ENCODE data around the gene OR10G8. TPM values are rescaled to one million over a fixed set of nuclear protein-coding genes. Genes with fewer than 3 reads are reported as not detected.
"Not testable (repeated sequence)": the region's sequence is repeated elsewhere in the genome, so short reads cannot be mapped to it uniquely, and the experiment has no call there.

Gene OR10G8, protein sequence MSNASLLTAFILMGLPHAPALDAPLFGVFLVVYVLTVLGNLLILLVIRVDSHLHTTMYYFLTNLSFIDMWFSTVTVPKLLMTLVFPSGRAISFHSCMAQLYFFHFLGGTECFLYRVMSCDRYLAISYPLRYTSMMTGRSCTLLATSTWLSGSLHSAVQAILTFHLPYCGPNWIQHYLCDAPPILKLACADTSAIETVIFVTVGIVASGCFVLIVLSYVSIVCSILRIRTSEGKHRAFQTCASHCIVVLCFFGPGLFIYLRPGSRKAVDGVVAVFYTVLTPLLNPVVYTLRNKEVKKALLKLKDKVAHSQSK
- total RNA-seq (not detected), polyA plus RNA-seq (not detected), total RNA-seq (0 reads per million in 6 experiments)

DNA sequence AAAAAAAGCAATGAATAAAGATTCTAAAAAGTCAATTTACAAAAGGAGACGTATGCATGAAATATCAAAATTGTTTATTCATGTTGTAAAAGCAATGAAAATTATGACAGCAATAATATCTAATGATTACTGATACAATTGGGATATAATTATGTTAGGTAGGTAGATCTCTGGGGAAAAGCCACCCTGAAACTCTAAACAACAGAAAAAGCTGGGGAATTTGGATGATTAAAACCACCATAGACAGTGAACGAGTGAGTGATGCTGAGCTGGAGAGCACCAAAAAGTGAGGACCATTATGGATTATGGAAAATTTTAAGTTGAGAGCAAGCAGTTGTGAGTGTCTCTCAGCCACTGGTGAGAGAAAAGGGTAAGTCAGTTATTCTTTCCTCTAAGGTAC, at the start of gene OR10G8:
OR10G8 (plus strand) TSS at position 301 of the 400 bp plus-strand sequence. CDS start 2,825 bp downstream, outside the sequence.
- H3K9me3 Mint-ChIP-seq = no peaks in the 10 kb centered on the region
- H3K27ac Mint-ChIP-seq = no peak within 1 kb of the TSS
- ATAC-seq = no peak
- POLR2A ChIA-PET = no interaction called here
- DNase-seq = no peak
- H3K4me3 Mint-ChIP-seq = no peak within 1 kb of the TSS
- H3K36me3 Mint-ChIP-seq = no peaks in the 10 kb centered on the region
- peaks cover 0 to 2% (median 0%) of the 10 kb centered on the region in 4 donors for H3K4me1 Mint-ChIP-seq
- peaks cover 0 to 6% (median 3%) of the 10 kb centered on the region in 5 donors for H3K27me3 Mint-ChIP-seq

DNA sequence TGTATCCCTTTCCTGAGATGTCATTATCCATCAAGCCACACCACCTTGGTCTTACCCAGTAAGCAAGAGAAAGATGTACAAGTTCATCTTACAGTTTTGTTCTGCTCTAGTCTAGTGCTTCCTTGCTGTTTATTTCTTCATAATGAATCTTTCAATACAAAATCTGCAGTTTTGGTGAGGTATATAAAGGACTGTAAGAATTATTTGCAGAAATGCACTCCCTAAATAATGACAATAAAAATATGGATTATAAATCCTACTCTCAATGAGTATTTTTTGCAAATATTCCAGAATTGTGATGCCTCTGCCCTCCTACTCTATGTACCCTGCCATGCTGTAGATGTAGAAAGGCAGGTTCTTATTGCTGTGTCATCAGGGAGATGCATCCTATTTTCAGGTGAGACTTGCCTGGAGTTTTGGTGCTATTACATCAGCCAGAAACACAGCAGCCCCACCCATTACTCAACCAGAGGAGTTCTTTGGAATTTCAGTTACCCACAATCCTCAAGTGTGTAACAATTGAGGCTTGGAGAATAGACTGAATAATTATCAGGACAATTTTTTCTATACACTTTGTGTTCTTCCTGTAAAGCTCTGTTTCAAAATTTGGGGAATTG, 48.8 kb upstream of the OR10G8 start, which contains the start of gene OR10S1:
OR10S1 (minus strand) TSS at position 51 of the 617 bp plus-strand sequence. CDS start 117 bp downstream, outside the sequence.
- no peak within 1 kb of the TSS for H3K4me3 Mint-ChIP-seq
- H3K27me3 Mint-ChIP-seq = peaks cover 1 to 12% (median 3%) of the 10 kb centered on the region in 5 donors
- ATAC-seq (no peak), DNase-seq (no peak)
- H3K4me1 Mint-ChIP-seq = no peaks in the 10 kb centered on the region
- H3K36me3 Mint-ChIP-seq = peaks cover 0 to 3% (median 0%) of the 10 kb centered on the region in 3 donors
- POLR2A ChIA-PET = no interaction called here
- H3K9me3 Mint-ChIP-seq = peaks cover 0 to 23% (median 4%) of the 10 kb centered on the region in 9 donors
- H3K27ac Mint-ChIP-seq = no peak within 1 kb of the TSS

DNA sequence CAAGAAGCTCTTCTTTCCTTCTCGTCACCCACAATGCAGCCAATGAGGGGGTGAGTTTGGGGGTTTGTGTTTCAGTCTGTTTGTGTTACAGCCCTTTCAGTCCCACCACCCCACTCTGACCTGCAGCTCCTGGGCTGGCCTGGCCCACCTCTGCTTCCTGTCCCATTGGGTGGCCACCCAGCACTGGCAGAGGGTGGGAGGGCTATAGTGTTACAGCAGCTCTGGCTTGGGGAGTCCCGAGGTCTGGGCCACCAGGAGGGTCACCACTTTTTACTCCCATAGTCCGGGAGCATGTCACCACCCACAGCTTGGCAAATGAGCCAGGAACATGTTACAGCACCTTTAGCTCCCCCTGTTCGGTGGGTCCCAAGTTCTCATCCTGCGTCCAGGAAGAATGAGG, 47.3 kb upstream of the OR10G8 start:
- POLR2A ChIA-PET = no interaction called here
- H3K9me3 Mint-ChIP-seq = peaks cover 0 to 33% (median 7%) of the 10 kb centered on the region in 9 donors
- peaks cover 0 to 23% (median 4%) of the 10 kb centered on the region in 5 donors for H3K27me3 Mint-ChIP-seq
- no peak overlapping the region for H3K27ac Mint-ChIP-seq
- ATAC-seq (no peak), DNase-seq (no peak)
- no peaks in the 10 kb centered on the region for H3K4me1 Mint-ChIP-seq
- H3K4me3 Mint-ChIP-seq = no peak overlapping the region
- peaks cover 0 to 5% (median 0%) of the 10 kb centered on the region in 3 donors for H3K36me3 Mint-ChIP-seq

DNA sequence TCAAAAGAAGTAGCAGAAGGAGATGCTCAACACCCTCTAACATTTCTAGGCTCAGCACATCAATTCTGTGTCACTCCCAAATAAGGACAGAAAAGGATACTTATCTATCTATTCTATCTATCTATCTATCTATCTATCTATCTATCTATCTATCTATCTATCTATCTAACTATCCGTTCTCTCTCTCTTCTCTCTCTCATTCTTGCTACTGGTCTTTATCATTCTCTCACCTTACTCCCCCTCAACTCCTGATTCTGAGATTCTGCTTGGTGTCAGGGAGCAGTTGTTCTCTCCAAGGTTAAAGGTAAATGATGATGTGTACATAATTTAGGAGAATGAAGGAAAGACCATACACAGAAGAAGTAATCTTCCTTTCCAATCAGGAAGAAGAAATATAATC, 31.5 kb upstream of the OR10G8 start, which contains the start of gene OR10G6:
OR10G6 (minus strand) TSS at position 43 of the 400 bp plus-strand sequence; CDS start at position 43, 0 bp downstream.
- Mint-ChIP-seq H3K9me3 (no peaks in the 10 kb centered on the region), H3K4me1 (no peaks in the 10 kb centered on the region), H3K4me3 (no peak within 1 kb of the TSS), H3K36me3 (no peaks in the 10 kb centered on the region), H3K27me3 (peaks cover 0 to 15% (median 4%) of the 10 kb centered on the region in 5 donors), H3K27ac (no peak within 1 kb of the TSS)
- POLR2A ChIA-PET = no interaction called here
- ATAC-seq (no peak), DNase-seq (no peak)

DNA sequence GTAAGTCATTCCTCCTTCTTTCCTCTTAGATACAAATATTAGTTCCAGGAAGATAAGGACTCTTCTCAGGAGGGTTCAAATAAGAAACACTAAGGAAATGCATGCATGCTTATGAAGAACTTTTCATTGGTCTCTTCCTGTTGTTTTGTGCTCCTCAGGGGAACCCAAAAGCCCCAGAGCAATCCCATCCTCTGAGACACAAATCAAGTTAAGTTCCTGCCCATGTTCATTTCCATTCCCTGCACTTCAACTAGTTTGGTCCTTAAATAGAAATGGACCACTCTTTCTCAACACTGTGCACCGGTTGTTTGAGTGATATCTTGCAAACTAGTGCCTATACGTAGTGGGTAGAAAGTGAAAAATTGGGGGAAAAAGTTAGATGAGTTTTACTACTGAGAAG, 13.9 kb upstream of the OR10G8 start, which contains the start of gene OR10G4:
OR10G4 (plus strand) TSS at position 301 of the 400 bp plus-strand sequence. CDS start 2,578 bp downstream, outside the sequence.
- POLR2A ChIA-PET = no interaction called here
- ATAC-seq = no peak
- Mint-ChIP-seq H3K9me3 (no peaks in the 10 kb centered on the region), H3K4me1 (no peaks in the 10 kb centered on the region), H3K27ac (no peak within 1 kb of the TSS), H3K36me3 (no peaks in the 10 kb centered on the region), H3K4me3 (no peak within 1 kb of the TSS), H3K27me3 (peaks cover 1 to 14% (median 6%) of the 10 kb centered on the region in 5 donors)
- no peak for DNase-seq

DNA sequence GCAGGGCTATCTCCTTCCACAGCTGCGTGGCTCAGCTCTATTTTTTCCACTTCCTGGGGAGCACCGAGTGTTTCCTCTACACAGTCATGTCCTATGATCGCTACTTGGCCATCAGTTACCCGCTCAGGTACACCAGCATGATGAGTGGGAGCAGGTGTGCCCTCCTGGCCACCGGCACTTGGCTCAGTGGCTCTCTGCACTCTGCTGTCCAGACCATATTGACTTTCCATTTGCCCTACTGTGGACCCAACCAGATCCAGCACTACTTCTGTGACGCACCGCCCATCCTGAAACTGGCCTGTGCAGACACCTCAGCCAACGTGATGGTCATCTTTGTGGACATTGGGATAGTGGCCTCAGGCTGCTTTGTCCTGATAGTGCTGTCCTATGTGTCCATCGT, 10.8 kb upstream of the OR10G8 start:
- DNase-seq, H3K27ac Mint-ChIP-seq, H3K9me3 Mint-ChIP-seq, POLR2A ChIA-PET, H3K27me3 Mint-ChIP-seq, H3K4me1 Mint-ChIP-seq, H3K36me3 Mint-ChIP-seq, H3K4me3 Mint-ChIP-seq, ATAC-seq: not testable (repeated sequence)

DNA sequence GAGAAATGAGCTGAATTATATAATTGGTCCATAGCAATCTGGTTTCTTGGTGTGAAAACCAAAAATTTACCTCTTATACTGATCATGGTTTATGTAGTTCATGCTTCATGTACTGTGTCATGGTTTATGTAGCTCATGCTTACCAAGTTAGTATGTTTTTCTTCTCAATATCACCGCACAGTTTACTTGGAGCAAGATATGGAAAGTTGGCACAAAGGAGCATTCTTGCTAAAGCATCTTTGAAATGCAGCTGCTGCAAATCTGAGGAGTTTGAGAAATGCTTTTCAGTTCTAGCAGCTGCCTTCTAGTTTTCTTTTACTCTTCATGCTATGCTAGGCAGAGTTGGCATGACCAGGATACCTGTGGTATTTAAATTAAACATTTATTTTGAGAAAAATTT, 10.1 kb downstream of the OR10G8 start:
- Mint-ChIP-seq H3K9me3 (no peaks in the 10 kb centered on the region), H3K4me3 (no peak overlapping the region), H3K27ac (no peak overlapping the region), H3K27me3 (peaks cover 9 to 28% (median 15%) of the 10 kb centered on the region in 5 donors), H3K4me1 (no peaks in the 10 kb centered on the region), H3K36me3 (no peaks in the 10 kb centered on the region)
- POLR2A ChIA-PET = no interaction called here
- DNase-seq (no peak), ATAC-seq (no peak)

DNA sequence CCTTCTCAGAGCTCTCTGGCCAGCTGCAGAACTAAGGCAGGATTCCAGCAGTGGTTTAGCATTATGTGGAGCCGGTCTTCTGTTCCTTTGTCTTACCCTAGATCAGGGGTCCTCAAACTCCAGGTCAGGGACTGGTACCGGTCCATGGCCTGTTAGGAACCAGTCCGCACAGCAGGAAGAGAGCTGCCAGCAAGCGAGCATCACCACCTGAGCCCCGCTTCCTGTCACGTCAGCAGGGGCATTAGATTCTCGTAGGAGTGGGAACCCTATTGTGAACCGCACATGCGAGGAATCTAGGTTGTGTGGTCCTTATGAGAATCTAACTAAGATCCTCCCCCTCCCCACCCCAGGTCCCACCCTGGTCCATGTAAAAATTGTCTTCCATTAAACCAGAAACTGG, 13.0 kb downstream of the OR10G8 start:
- Mint-ChIP-seq H3K27ac (no peak overlapping the region), H3K4me3 (no peak overlapping the region), H3K4me1 (no peaks in the 10 kb centered on the region), H3K9me3 (no peaks in the 10 kb centered on the region), H3K36me3 (no peaks in the 10 kb centered on the region), H3K27me3 (peaks cover 9 to 26% (median 15%) of the 10 kb centered on the region in 5 donors)
- ATAC-seq (no peak), DNase-seq (no peak)
- POLR2A ChIA-PET = no interaction called here

DNA sequence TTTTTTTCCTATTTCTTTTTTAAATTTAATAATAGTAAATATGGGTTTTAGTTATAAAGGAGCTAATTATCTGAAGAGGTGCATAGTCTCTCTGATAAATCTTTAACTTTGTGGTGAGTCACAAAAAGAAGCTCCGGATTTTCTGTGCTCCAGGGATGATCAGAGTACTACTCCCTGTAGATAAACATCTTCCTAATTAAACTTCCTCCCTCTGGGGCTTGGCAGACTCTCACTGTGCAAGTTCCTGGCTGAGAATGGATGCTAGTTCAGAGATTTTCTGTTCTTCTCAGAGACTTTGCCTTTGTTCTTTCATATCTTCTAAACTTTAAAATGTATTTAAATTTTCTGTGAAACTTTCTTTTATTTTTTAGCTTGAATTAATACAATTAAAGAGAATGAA, 14.7 kb downstream of the OR10G8 start, which contains the start of gene OR10G7:
OR10G7 (minus strand) TSS at position 72 of the 400 bp plus-strand sequence. CDS start 2,324 bp downstream, outside the sequence.
- Mint-ChIP-seq H3K4me3 (no peak within 1 kb of the TSS), H3K27me3 (peaks cover 0 to 18% (median 12%) of the 10 kb centered on the region in 5 donors), H3K4me1 (no peaks in the 10 kb centered on the region), H3K9me3 (no peaks in the 10 kb centered on the region), H3K36me3 (no peaks in the 10 kb centered on the region), H3K27ac (no peak within 1 kb of the TSS)
- POLR2A ChIA-PET = no interaction called here
- ATAC-seq (no peak), DNase-seq (no peak)

DNA sequence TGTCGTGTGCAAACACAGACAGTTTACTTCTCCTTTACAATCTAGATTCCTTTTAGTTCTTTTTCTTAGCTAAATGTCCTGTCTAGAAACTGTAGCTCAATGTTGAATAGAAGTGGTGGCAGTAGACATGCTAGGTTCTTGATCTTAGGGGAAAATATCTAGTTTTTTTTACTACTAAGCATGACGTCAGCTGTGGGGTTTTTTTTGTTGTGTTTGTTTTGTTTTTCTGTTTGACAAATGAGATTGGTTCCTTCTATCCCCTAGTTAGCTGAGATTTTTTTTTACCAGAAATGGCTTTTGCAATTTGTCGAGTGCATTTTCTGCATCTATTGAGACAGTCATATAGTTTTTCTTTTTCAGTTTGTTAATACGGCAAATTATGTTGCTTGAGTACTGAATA, 16.8 kb downstream of the OR10G8 start:
- Mint-ChIP-seq H3K36me3 (no peaks in the 10 kb centered on the region), H3K4me1 (no peaks in the 10 kb centered on the region), H3K9me3 (no peaks in the 10 kb centered on the region), H3K4me3 (no peak overlapping the region), H3K27ac (no peak overlapping the region), H3K27me3 (peaks cover 2 to 19% (median 5%) of the 10 kb centered on the region in 5 donors)
- ATAC-seq = no peak
- DNase-seq = no peak
- POLR2A ChIA-PET = no interaction called here

DNA sequence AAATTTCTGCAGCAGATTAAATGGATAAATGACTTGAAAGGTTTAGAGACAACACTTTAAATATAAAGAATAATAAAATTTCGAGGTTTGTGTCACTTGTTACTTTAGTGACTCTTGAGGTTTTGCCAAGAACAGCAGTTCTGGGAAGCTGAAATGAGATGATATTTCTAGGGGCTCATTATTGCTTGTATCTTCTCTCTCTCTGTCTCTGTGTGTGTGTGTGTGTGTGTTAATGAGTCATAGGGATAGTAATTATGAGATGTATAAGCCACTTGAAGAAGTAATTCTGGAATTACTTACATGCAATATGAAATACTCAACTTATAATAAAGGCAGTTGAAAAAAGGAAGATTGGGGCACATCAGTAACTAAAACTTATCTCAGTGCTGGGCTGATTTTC, 24.1 kb downstream of the OR10G8 start:
- POLR2A ChIA-PET = no interaction called here
- H3K27ac Mint-ChIP-seq = no peak overlapping the region

DNA sequence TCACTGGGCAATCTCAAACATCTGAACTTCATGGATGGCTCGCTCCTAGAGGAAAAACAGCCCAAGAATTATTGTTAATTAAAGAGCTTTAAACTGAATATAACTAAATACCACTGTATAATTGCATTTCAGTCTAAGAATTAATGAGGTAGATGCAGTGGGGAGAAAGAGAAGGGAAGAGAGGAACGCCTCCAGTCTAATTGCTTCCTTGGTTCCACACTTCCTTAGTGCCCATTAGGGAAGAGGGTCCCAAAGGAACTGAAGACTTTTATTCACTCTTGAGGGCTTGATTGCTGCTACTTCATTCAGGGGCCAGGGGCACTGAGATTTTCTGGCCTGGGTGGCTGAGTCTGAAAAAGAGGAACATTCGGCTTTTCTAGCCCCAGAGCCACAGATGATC, 26.4 kb downstream of the OR10G8 start:
- POLR2A ChIA-PET = no interaction called here
- Mint-ChIP-seq H3K36me3 (no peaks in the 10 kb centered on the region), H3K9me3 (no peaks in the 10 kb centered on the region), H3K4me3 (no peak overlapping the region), H3K27me3 (peaks cover 0 to 7% (median 5%) of the 10 kb centered on the region in 5 donors), H3K4me1 (no peaks in the 10 kb centered on the region), H3K27ac (no peak overlapping the region)
- DNase-seq (no peak), ATAC-seq (no peak)

More for the DNA sequence above, 24.1 kb downstream of the OR10G8 start:
- no peak for ATAC-seq
- no peaks in the 10 kb centered on the region for H3K9me3 Mint-ChIP-seq
- no peaks in the 10 kb centered on the region for H3K36me3 Mint-ChIP-seq
- no peak for DNase-seq
- H3K27me3 Mint-ChIP-seq = peaks cover 0 to 11% (median 7%) of the 10 kb centered on the region in 5 donors
- H3K4me3 Mint-ChIP-seq = no peak overlapping the region
- H3K4me1 Mint-ChIP-seq = no peaks in the 10 kb centered on the region

DNA sequence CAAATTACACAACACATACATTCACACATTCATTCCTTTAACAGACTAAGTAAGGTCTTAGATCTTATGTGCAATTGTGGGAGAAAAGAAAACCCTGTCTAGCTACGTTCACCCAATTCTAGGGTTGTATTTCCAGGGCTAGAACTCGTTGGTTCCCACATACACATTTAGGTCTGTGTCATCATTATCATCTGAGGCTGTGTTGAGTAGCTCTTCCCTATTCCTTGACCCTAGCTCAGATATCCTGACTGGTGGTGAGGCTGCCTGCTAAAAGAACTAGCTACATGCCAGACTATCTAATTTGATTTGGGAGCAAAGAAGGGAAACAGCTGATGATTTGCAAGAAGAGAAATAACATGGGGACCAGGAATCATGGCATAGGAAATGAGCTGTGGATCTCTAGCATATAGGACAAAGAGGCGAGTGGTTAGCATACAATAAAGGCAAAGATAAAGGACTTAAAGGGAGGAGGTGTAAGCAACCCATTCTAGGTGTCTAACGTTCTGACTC, 42.1 kb downstream of the OR10G8 start:
- POLR2A ChIA-PET = no interaction called here

More for the DNA sequence above, 42.1 kb downstream of the OR10G8 start:
- Mint-ChIP-seq H3K9me3 (peaks cover 0 to 4% (median 0%) of the 10 kb centered on the region in 9 donors), H3K27me3 (peaks cover 29 to 70% (median 49%) of the 10 kb centered on the region in 5 donors), H3K36me3 (no peaks in the 10 kb centered on the region), H3K4me1 (peaks cover 2 to 14% (median 9%) of the 10 kb centered on the region in 4 donors), H3K27ac (no peak overlapping the region), H3K4me3 (no peak overlapping the region)
- DNase-seq (no peak), ATAC-seq (no peak)

Measured in naive thymus-derived CD8-positive, alpha-beta T cell (primary cell).